Measurements from ENCODE around the gene SLC28A1.

The SLC28A1 gene

DNA sequence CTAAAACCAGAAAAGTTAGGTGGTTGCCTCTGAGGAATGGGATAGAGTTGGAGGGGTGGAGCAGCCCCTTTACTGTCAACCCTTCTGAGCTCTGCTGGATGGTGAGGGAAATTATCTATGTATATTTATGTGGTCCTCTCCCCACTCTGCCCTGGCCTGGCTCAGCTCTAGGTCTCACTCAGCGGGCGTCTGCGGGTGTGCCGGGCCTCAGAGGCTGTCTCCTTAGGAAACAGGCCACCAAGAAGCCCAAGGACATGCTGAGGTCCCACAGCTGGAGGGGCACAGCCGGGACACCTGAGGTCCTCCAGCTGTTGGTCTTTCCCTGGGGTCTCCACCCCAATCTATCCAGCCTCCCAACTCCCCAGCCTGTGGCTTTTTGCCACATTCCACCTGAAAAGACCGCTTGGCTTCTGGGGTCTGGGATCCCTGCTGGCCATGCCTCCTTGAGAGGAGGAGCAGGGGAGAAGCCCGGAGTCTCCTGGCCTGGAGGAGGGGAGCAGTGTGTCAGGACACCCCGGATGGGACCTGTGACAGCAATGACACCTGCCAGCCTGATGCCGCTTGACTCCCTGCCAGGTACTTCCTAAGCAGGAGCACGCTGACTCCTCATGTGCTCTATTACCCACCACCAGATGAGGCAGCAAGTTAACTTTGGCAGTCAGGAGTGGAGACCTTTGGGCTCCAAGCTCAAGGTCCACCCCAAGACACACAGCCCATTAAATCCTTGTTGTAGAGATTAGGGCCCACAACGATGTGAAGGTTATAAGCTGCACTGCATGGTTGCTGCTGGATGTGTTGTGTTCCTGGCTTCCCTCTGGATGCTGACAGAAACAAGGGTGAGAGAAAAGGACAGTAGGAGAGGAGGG is at the start of gene SLC28A1:
SLC28A1 (plus strand) TSS at position 747 of the 866 bp plus-strand sequence. CDS start 3,099 bp downstream, outside the sequence.
- TF ChIP-seq, protein P1, sequence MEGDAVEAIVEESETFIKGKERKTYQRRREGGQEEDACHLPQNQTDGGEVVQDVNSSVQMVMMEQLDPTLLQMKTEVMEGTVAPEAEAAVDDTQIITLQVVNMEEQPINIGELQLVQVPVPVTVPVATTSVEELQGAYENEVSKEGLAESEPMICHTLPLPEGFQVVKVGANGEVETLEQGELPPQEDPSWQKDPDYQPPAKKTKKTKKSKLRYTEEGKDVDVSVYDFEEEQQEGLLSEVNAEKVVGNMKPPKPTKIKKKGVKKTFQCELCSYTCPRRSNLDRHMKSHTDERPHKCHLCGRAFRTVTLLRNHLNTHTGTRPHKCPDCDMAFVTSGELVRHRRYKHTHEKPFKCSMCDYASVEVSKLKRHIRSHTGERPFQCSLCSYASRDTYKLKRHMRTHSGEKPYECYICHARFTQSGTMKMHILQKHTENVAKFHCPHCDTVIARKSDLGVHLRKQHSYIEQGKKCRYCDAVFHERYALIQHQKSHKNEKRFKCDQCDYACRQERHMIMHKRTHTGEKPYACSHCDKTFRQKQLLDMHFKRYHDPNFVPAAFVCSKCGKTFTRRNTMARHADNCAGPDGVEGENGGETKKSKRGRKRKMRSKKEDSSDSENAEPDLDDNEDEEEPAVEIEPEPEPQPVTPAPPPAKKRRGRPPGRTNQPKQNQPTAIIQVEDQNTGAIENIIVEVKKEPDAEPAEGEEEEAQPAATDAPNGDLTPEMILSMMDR (conservative IDR thresholded peaks at IDR 0.05) = no peak
- no peak within 1 kb of the TSS for H3K27ac ChIP-seq

- TF ChIP-seq, protein P1 (conservative IDR thresholded peaks at IDR 0.05) = no peak
- H3K27ac ChIP-seq = no peak overlapping the region
Measured at GRCh38 chr15:84834969-84835368, 49.5 kb upstream of the SLC28A1 start.

DNA sequence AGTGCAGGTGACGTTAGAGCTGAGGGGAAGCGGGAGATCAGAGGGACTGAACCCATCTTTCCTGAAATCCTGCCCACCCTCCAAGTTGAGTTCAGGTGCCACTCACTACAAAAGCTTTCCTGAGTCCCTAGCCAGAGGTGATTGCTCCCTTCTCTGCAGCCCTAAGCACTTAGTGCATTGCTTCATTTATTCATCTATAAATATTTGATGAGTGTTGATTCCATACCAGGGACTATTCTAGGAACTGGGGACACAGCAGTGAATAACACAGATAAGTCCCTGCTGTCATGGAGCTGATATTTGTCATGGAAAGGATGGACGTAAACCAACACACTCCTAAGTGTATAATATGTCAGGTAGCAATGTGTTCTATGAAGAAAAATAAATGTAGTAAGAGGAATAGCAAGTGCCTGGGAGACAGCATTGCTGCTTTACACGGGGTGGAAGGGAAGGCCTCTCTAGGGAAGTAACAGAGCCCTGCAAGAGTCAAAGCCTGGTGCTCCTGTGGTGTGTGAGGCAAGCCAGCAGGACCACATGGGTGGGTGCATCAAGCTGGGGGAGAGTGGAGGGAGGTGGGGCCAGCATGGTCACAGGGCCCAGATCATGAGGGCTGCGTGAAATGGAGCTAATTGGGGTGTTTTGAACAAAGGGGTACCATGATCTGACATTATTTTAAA is 48.7 kb upstream of the SLC28A1 start:
- no peak overlapping the region for H3K27ac ChIP-seq
- TF ChIP-seq, protein P1 (conservative IDR thresholded peaks at IDR 0.05) = no peak

GRCh38 chr15:84836844-84837243 is 47.6 kb upstream of the SLC28A1 start:
- no peak overlapping the region for H3K27ac ChIP-seq
- TF ChIP-seq, protein P1 (conservative IDR thresholded peaks at IDR 0.05) = no peak

DNA sequence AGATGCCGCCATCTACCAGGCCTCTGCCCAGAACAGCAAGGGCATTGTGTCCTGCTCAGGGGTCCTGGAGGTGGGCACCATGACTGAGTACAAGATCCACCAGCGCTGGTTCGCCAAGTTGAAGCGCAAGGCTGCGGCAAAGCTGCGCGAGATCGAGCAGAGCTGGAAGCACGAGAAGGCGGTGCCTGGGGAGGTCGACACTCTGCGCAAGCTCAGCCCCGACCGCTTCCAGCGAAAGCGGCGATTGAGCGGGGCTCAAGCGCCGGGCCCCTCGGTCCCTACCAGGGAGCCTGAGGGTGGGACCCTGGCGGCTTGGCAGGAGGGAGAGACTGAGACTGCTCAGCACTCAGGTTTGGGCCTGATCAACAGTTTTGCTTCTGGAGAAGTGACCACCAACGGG is 44.7 kb upstream of the SLC28A1 start:
- TF ChIP-seq, protein P1 (conservative IDR thresholded peaks at IDR 0.05) = no peak
- H3K27ac ChIP-seq = no peak overlapping the region

- H3K27ac ChIP-seq = no peak overlapping the region
- TF ChIP-seq, protein P1 (conservative IDR thresholded peaks at IDR 0.05) = no peak
Measured at GRCh38 chr15:84840255-84840654, 44.2 kb upstream of the SLC28A1 start.

DNA sequence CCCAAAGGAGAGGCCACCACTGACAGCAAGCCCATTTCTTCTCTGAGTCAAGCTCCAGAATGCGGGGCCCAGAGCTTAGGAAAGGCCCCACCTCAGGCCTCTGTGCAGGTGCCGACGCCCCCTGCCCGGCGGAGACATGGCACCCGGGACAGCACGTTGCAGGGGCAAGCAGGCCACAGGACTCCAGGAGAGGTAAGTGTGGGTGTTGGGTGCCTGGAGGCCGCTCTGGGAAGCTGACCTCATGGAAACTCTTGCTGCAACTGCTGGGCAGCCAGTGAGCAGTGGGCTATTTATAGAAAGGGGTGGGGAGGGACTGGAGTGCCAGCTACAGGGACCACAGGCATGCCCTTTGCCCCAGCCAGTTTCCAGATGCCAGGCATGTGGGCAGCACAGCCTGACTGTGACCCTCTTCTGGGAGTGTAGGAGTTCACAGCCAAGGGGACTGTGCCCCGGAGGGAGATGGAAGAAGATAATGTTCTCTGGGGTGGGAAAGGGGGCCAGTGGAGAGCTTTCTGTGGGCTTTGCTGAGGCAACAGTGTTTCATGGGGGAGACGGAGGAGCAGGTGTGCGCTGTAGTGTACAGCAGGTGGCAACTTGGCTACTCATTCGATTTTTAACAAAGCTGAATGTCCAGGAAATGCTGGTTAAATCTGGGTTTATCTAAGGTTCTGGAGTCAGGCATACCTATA is 43.6 kb upstream of the SLC28A1 start:
- TF ChIP-seq, protein P1 (conservative IDR thresholded peaks at IDR 0.05) = no peak
- no peak overlapping the region for H3K27ac ChIP-seq

Measured in VCaP (cell line).